Loucy (cell line): ENCODE measurements around the gene RALB.

ENCODE experiments used
- EZH2phosphoT487 ChIP-seq: fragments of 200-600 bp; IDR thresholded peaks from 2 replicates; pipeline ENCODE4 v1.6.1; 2018; ENCODE audit warnings: antibody characterized with exemption, mild to moderate bottlenecking, moderate library complexity, borderline replicate concordance
- TF ChIP-seq, protein P1 (sequence below): fragments of 200-600 bp; sonication (generic); conservative IDR thresholded peaks from 2 replicates; pipeline ENCODE4 v1.5.1; 2014; ENCODE audit warnings: mild to moderate bottlenecking, antibody characterized with exemption, low read length

GRCh38 chr2:120330946-120331822 is 78.5 kb downstream of the RALB start:
- TF ChIP-seq, protein P1, sequence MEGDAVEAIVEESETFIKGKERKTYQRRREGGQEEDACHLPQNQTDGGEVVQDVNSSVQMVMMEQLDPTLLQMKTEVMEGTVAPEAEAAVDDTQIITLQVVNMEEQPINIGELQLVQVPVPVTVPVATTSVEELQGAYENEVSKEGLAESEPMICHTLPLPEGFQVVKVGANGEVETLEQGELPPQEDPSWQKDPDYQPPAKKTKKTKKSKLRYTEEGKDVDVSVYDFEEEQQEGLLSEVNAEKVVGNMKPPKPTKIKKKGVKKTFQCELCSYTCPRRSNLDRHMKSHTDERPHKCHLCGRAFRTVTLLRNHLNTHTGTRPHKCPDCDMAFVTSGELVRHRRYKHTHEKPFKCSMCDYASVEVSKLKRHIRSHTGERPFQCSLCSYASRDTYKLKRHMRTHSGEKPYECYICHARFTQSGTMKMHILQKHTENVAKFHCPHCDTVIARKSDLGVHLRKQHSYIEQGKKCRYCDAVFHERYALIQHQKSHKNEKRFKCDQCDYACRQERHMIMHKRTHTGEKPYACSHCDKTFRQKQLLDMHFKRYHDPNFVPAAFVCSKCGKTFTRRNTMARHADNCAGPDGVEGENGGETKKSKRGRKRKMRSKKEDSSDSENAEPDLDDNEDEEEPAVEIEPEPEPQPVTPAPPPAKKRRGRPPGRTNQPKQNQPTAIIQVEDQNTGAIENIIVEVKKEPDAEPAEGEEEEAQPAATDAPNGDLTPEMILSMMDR, result no peak
- TF ChIP-seq EZH2phosphoT487, result no peak
